ENCODE measurements around the gene RGS10. TPM values are rescaled to one million over a fixed set of nuclear protein-coding genes. Genes with fewer than 3 reads are reported as not detected.

The RGS10 gene
- total and polyA plus RNA-seq, 2 of the 8 experiments (the other 6 are each of a cell fraction or from before 2014, with no cell fraction given), result 5.5 to 13.1 TPM

DNA sequence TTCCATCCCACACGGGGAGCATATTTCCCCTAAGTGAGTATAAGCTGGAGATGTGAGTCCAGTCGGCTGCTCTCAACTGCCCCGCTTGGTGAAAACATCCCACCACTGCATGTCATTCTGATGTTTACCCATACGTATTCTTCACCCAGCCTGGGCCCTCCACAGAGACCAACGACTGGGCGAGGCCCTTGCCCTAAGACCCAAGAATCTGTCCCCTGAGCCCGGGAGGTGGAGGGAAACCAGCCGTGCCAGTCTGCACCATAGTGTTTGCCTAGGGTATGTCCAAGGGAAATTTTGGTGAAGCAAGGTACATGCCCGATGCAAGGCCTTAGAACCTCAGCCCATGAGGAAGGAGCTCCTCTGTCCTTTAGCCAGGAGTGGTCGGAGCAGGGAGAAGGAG lies 67.9 kb downstream of the RGS10 start (continued):
- TF ChIP-seq ZNF274 (IDR thresholded peaks at IDR 0.05; ENCODE audit: borderline replicate concordance, extremely low read depth, low read length) (no peak), JUND (IDR thresholded peaks at IDR 0.05; ENCODE audit: low read length) (no peak)

Measured in H1 (cell line).